Neural cell (in vitro differentiated cells): ENCODE measurements around the gene SEL1L3. TPM values are rescaled to one million over a fixed set of nuclear protein-coding genes. Genes with fewer than 3 reads are reported as not detected.

Experiments
- H2AFZ ChIP-seq: fragments of 200-600, 300-800 bp; sonication (generic), shearing (Covaris generic); 2 replicates; pipeline ENCODE4 v1.6.0; 2014; ENCODE audit warnings: low read depth, mild to moderate bottlenecking, antibody characterized with exemption, low read length, moderate library complexity
- H3F3A ChIP-seq: fragments of 200-600 bp; shearing (Covaris generic); 2 replicates; pipeline ENCODE4 v1.6.1; 2016; ENCODE audit warnings: mild to moderate bottlenecking, moderate library complexity, mixed read lengths, antibody characterized with exemption, low read length; ENCODE audit not compliant: insufficient read depth, poor library complexity, severe bottlenecking
- H3K27ac ChIP-seq: fragments of 200-600, 300-800 bp; sonication (generic), shearing (Covaris generic); 2 replicates; pipeline ENCODE4 v1.5.1; 2014; ENCODE audit warnings: mild to moderate bottlenecking, low read length, moderate library complexity
- H3K27me3 ChIP-seq: fragments of 300-800, 200-600 bp; sonication (generic), shearing (Covaris generic); 2 replicates; pipeline ENCODE4 v1.6.0; 2014; ENCODE audit warnings: mild to moderate bottlenecking, low read depth, low read length, moderate library complexity; ENCODE audit not compliant: insufficient read depth
- H3K36me3 ChIP-seq: fragments of 300-800, 200-600 bp; sonication (generic), shearing (Covaris generic); 2 replicates; pipeline ENCODE4 v1.5.1; 2014; ENCODE audit warnings: mild to moderate bottlenecking, antibody characterized with exemption, low read length, moderate library complexity; ENCODE audit not compliant: insufficient read depth
- H3K4me2 ChIP-seq: fragments of 300-800, 200-600 bp; sonication (generic), shearing (Covaris generic); 2 replicates; pipeline ENCODE4 v1.6.0; 2014; ENCODE audit warnings: mild to moderate bottlenecking, low read length
- H3K4me3 ChIP-seq: fragments of 300-800, 200-600 bp; sonication (generic), shearing (Covaris generic); 2 replicates; pipeline ENCODE4 v1.5.1; 2014; ENCODE audit warnings: mild to moderate bottlenecking, low read length, moderate library complexity
- H3K79me2 ChIP-seq: fragments of 200-600 bp; shearing (Covaris generic); replicated peaks from 2 replicates; pipeline ENCODE4 v1.6.0; 2014; ENCODE audit warnings: mild to moderate bottlenecking, low read length, moderate library complexity; ENCODE audit not compliant: insufficient read depth
- H3K9ac ChIP-seq: fragments of 300-800, 200-600 bp; sonication (generic), shearing (Covaris generic); 2 replicates; pipeline ENCODE4 v1.6.1; 2016; ENCODE audit warnings: mild to moderate bottlenecking, low read length, mixed read lengths
- H3K9me2 ChIP-seq: fragments of 200-600 bp; shearing (Covaris generic); 2 replicates; pipeline ENCODE4 v1.6.1; 2016; ENCODE audit warnings: mild to moderate bottlenecking, low read length, mixed read lengths; ENCODE audit not compliant: insufficient read depth
- H3K9me3 ChIP-seq: fragments of 200-600, 300-800 bp; sonication (generic), shearing (Covaris generic); 2 replicates; pipeline ENCODE4 v1.6.1; 2016; ENCODE audit warnings: mild to moderate bottlenecking, mixed run types, low read length, moderate library complexity, mixed read lengths
- H4K20me1 ChIP-seq: fragments of 200-600 bp; shearing (Covaris generic); 2 replicates; pipeline ENCODE4 v1.6.1; 2016; ENCODE audit warnings: mild to moderate bottlenecking, mixed run types; ENCODE audit not compliant: insufficient read depth
- CTCF ChIP-seq: fragments of 450-650 bp; IDR thresholded peaks from 2 replicates; pipeline ENCODE4 v1.5.1; 2014; ENCODE audit warnings: antibody characterized with exemption, mild to moderate bottlenecking, moderate library complexity; ENCODE audit not compliant: poor library complexity, severe bottlenecking
- EP300 ChIP-seq: fragments of 450-650 bp; conservative IDR thresholded peaks from 2 replicates; pipeline ENCODE4 v1.6.1; 2014; ENCODE audit warnings: antibody characterized with exemption, mild to moderate bottlenecking, moderate library complexity; ENCODE audit not compliant: poor library complexity, severe bottlenecking
- EZH2 ChIP-seq: fragments of 200-600, 300-800 bp; shearing (Covaris generic), sonication (generic); IDR thresholded peaks from 2 replicates; pipeline ENCODE4 v1.6.1; 2014; ENCODE audit warnings: antibody characterized with exemption, low read length, borderline replicate concordance, mild to moderate bottlenecking; ENCODE audit not compliant: insufficient read depth, poor library complexity, severe bottlenecking
- MXI1 ChIP-seq: fragments of 450-650 bp; conservative IDR thresholded peaks from 2 replicates; pipeline ENCODE4 v1.6.1; 2014; ENCODE audit warnings: antibody characterized with exemption, mild to moderate bottlenecking; ENCODE audit not compliant: poor library complexity, severe bottlenecking
- POLR2AphosphoS5 ChIP-seq: IDR thresholded peaks from 2 replicates; pipeline ENCODE4 v1.6.1; 2012
- RAD21 ChIP-seq: fragments of 450-650 bp; conservative IDR thresholded peaks from 2 replicates; pipeline ENCODE4 v1.6.1; 2014; ENCODE audit warnings: antibody characterized with exemption, mild to moderate bottlenecking, moderate library complexity
- REST ChIP-seq: IDR thresholded peaks from 2 replicates; pipeline ENCODE4 v1.6.1; 2012; ENCODE audit warnings: borderline replicate concordance
- SMC3 ChIP-seq: fragments of 450-650 bp; conservative IDR thresholded peaks from 2 replicates; pipeline ENCODE4 v1.6.1; 2014; ENCODE audit warnings: antibody characterized with exemption, mild to moderate bottlenecking, moderate library complexity; ENCODE audit not compliant: poor library complexity
- TAF1 ChIP-seq: IDR thresholded peaks from 2 replicates; pipeline ENCODE4 v1.6.1; 2012; ENCODE audit warnings: low read depth
- polyA plus RNA-seq: library from polyadenylated mRNA; depleted of rRNA; stranded (reverse); fragments of >200 nt; gene quantifications from 2 replicates; pipeline ENCODE4 v1.2.3, GENCODE V29; 2014

Gene SEL1L3
- polyA plus RNA-seq, 1 donor from 2014 or later: 2.0 TPM

GRCh38 chr4:25797136-25797535 lies 65.7 kb downstream of the SEL1L3 start:
- Histone ChIP-seq H2AFZ (no peak overlapping the region), H3K27me3 (no peaks in the 10 kb centered on the region), H3F3A (no peaks in the 10 kb centered on the region), H3K9ac (no peak overlapping the region), H3K9me2 (no peaks in the 10 kb centered on the region), H3K79me2 (no peaks in the 10 kb centered on the region), H3K36me3 (no peaks in the 10 kb centered on the region), H3K9me3 (no peaks in the 10 kb centered on the region), H3K27ac (no peak overlapping the region), H3K4me3 (no peak overlapping the region), H3K4me2 (no peak overlapping the region), H4K20me1 (no peaks in the 10 kb centered on the region)
- no peak for TF ChIP-seq TAF1
- TF ChIP-seq CTCF: no peak
- TF ChIP-seq MXI1: no peak
- no peak for TF ChIP-seq POLR2AphosphoS5
- TF ChIP-seq EP300: no peak
- no peak for TF ChIP-seq EZH2
- TF ChIP-seq SMC3: no peak
- no peak for TF ChIP-seq REST
- TF ChIP-seq RAD21: no peak

- no peak for TF ChIP-seq EZH2
- no peak for TF ChIP-seq EP300
- no peak for TF ChIP-seq CTCF
- no peak for TF ChIP-seq REST
- TF ChIP-seq POLR2AphosphoS5: no peak
- no peak for TF ChIP-seq SMC3
- no peak for TF ChIP-seq TAF1
- no peak for TF ChIP-seq RAD21
- TF ChIP-seq MXI1: no peak
- H2AFZ ChIP-seq: no peak overlapping the region
- no peaks in the 10 kb centered on the region for H3K9me2 ChIP-seq
- H3K79me2 ChIP-seq: no peaks in the 10 kb centered on the region
- H3K36me3 ChIP-seq: no peaks in the 10 kb centered on the region
- H3K27ac ChIP-seq: no peak overlapping the region
- no peaks in the 10 kb centered on the region for H3K27me3 ChIP-seq
- H3K9me3 ChIP-seq: no peaks in the 10 kb centered on the region
- no peaks in the 10 kb centered on the region for H3F3A ChIP-seq
- no peak overlapping the region for H3K9ac ChIP-seq
- H3K4me2 ChIP-seq: no peak overlapping the region
- no peak overlapping the region for H3K4me3 ChIP-seq
- no peaks in the 10 kb centered on the region for H4K20me1 ChIP-seq
These were observed 67.0 kb downstream of the SEL1L3 start for GRCh38 chr4:25795566-25796454.
